ENCODE measurements around the gene SURF1. TPM values are rescaled to one million over a fixed set of nuclear protein-coding genes. Genes with fewer than 3 reads are reported as not detected.

SURF1 gene
- total RNA-seq, 4 donors from 2014 or later = 14.2 to 66.1 (median 50.2) TPM

DNA sequence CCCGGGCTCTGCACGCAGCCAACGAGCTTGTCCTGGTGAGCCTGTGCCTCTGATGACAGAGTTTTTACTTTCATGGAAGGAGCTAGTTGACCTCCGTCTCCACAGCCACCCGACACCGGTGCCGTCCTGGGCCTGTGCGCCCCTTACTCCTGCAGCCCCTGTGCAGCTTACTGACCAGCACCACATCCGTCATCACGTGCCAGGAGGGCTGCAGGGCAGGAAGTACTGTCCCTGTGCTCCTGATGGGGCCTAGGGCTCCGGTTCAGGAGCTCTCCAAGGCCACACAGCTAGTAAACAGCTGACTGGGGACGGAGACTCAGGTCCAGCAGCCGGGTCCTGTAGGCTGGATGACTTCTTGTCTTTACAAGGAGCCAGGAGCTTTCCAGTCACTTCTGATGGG lies 30.1 kb upstream of the SURF1 start:
- H3K36me3 ChIP-seq = no peaks in the 10 kb centered on the region
- intact Hi-C loops (cut with DNase I; ENCODE audit: low total_unique reads) = no loop called here
- 79% methylated on average over 8 of the region's 13 CpGs; no CpG with 5 or more reads in 1 of the 2 donors for WGBS, 2 donors (ENCODE audit: low coverage in 1 of 2)
- H3K9me3 ChIP-seq = no peaks in the 10 kb centered on the region
- in situ Hi-C loops (cut with MboI; ENCODE audit: low pct_ligation_motif_present in 1 of 4, low pct_unique_long_range_greater_than_20kb in 1 of 4, low sequenced_read_pairs in 3 of 4) = no loop called here
- peaks cover 6% of the 10 kb centered on the region for H3K27me3 ChIP-seq
- H3K27ac ChIP-seq = no peak overlapping the region
- TF ChIP-seq POLR2AphosphoS5 (IDR thresholded peaks at IDR 0.05) (no peak), EP300 (IDR thresholded peaks at IDR 0.05; ENCODE audit: low read depth) (no peak), POLR2A (IDR thresholded peaks at IDR 0.05) (no peak)
- TF ChIP-seq, protein P1, sequence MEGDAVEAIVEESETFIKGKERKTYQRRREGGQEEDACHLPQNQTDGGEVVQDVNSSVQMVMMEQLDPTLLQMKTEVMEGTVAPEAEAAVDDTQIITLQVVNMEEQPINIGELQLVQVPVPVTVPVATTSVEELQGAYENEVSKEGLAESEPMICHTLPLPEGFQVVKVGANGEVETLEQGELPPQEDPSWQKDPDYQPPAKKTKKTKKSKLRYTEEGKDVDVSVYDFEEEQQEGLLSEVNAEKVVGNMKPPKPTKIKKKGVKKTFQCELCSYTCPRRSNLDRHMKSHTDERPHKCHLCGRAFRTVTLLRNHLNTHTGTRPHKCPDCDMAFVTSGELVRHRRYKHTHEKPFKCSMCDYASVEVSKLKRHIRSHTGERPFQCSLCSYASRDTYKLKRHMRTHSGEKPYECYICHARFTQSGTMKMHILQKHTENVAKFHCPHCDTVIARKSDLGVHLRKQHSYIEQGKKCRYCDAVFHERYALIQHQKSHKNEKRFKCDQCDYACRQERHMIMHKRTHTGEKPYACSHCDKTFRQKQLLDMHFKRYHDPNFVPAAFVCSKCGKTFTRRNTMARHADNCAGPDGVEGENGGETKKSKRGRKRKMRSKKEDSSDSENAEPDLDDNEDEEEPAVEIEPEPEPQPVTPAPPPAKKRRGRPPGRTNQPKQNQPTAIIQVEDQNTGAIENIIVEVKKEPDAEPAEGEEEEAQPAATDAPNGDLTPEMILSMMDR (IDR thresholded peaks at IDR 0.05) = no peak
- DNase-seq = no peak
- H3K4me3 ChIP-seq = no peak overlapping the region
- H3K4me1 ChIP-seq = no peaks in the 10 kb centered on the region

DNA sequence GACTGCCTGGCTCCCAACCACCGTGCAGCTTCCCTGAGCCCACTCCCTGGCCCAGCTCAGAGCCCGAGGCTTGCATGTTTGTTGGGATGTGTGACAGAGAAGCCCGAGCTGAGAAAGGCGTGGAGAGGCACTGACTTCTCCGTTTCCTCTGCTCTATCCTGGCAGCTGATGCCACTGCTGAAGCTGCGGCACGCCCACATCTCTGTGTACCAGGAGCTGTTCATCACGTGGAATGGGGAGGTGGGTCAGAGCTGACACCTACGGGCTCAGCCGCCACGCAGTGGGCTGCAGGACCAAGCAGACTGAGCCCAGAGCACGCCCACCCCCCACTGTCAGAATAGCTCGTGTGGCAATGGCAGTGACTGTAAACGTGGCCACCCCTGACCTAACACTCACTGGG lies 29.2 kb upstream of the SURF1 start:
- no peak for DNase-seq
- 87% methylated on average over 14 of the region's 14 CpGs; no CpG with 5 or more reads in 1 of the 2 donors for WGBS, 2 donors (ENCODE audit: low coverage in 1 of 2)
- TF ChIP-seq EP300 (IDR thresholded peaks at IDR 0.05; ENCODE audit: low read depth) = no peak
- no peak for TF ChIP-seq POLR2AphosphoS5 (IDR thresholded peaks at IDR 0.05)
- TF ChIP-seq, protein P1 (IDR thresholded peaks at IDR 0.05) = no peak
- TF ChIP-seq POLR2A (IDR thresholded peaks at IDR 0.05) = no peak
- Histone ChIP-seq H3K4me1 (no peaks in the 10 kb centered on the region), H3K27me3 (no peaks in the 10 kb centered on the region), H3K36me3 (no peaks in the 10 kb centered on the region), H3K27ac (no peak overlapping the region), H3K4me3 (no peak overlapping the region), H3K9me3 (no peaks in the 10 kb centered on the region)
- in situ Hi-C loops (cut with MboI; ENCODE audit: low pct_ligation_motif_present in 1 of 4, low pct_unique_long_range_greater_than_20kb in 1 of 4, low sequenced_read_pairs in 3 of 4) = no loop called here
- intact Hi-C loops (cut with DNase I; ENCODE audit: low total_unique reads) = no loop called here

DNA sequence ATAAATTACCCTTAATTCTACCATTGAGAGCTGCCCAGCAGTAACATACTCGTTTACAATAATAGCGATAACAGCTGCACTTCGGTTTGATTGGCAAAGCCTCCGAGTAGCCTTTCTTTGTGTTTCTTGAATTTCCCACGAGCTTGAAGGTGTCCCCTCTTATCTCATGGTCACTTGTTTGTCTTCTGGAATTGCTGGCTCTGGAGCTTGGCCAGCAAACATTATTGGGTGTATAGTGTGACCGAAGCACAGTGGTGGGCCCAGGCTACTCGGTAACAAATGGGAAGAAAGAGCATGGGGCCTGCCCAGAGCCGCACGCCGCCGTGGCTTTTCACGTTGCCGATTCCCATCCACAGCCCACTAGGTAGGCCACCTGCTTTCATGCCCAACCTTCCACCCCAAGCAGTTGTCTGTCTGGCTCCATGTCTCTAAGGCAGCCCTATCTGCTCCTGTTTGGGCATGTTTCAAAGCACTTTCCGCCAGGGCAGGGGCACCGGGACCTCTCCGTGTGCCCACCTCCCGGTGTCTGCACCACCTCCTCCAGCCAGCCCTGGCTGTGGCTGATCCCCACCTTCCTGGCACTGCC lies 28.5 kb upstream of the SURF1 start:
- TF ChIP-seq POLR2A (IDR thresholded peaks at IDR 0.05) (no peak), POLR2AphosphoS5 (IDR thresholded peaks at IDR 0.05) (no peak)
- H3K4me1 ChIP-seq = no peaks in the 10 kb centered on the region
- 82 to 88% methylated on average over 10 to 17 of the region's 17 CpGs for WGBS, 2 donors (ENCODE audit: low coverage in 1 of 2)
- no peaks in the 10 kb centered on the region for H3K9me3 ChIP-seq
- no peak for DNase-seq
- H3K27ac ChIP-seq = no peak overlapping the region
- in situ Hi-C loops (cut with MboI; ENCODE audit: low pct_ligation_motif_present in 1 of 4, low pct_unique_long_range_greater_than_20kb in 1 of 4, low sequenced_read_pairs in 3 of 4) = no loop called here
- no peaks in the 10 kb centered on the region for H3K36me3 ChIP-seq
- no peak overlapping the region for H3K4me3 ChIP-seq
- intact Hi-C loops (cut with DNase I; ENCODE audit: low total_unique reads) = no loop called here
- H3K27me3 ChIP-seq = no peaks in the 10 kb centered on the region

DNA sequence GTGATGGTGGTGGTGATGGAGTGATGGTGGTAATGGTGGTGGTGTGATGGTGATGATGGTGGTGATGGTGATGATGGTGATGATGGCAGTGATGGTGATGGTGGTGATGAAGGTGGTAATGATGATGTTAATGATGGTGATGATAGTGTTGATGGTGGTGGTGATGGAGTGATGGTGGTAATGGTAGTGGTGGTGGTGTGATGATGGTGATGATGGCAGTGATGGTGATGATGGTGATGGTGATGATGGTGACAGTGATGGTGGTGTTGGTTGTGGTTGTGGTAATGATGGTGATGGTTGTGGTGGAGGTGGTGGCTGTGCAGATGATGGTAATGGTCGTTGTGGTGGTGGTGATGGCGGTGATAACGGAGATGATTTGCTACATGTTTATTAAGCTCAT lies 27.2 kb upstream of the SURF1 start:
- 88 to 100% methylated on average over 3 of the region's 3 CpGs for WGBS, 2 donors (ENCODE audit: low coverage in 1 of 2)
- Histone ChIP-seq H3K4me3 (no peak overlapping the region), H3K27me3 (no peaks in the 10 kb centered on the region), H3K4me1 (no peaks in the 10 kb centered on the region), H3K36me3 (no peaks in the 10 kb centered on the region), H3K9me3 (no peaks in the 10 kb centered on the region), H3K27ac (no peak overlapping the region)
- intact Hi-C loops (cut with DNase I; ENCODE audit: low total_unique reads) (no loop called here), in situ Hi-C loops (cut with MboI; ENCODE audit: low pct_ligation_motif_present in 1 of 4, low pct_unique_long_range_greater_than_20kb in 1 of 4, low sequenced_read_pairs in 3 of 4) (no loop called here)
- TF ChIP-seq POLR2AphosphoS5 (IDR thresholded peaks at IDR 0.05) (no peak), POLR2A (IDR thresholded peaks at IDR 0.05) (no peak), EP300 (IDR thresholded peaks at IDR 0.05; ENCODE audit: low read depth) (no peak)
- TF ChIP-seq, protein P1 (IDR thresholded peaks at IDR 0.05) = no peak
- no peak for DNase-seq
